Common myeloid progenitor, CD34-positive (primary cell): ENCODE measurements around the gene IFIT2.

Experiments
- CTCF ChIA-PET: fragments of 350-600 bp; sonication (Branson Sonifier 250); formaldehyde crosslinking; loops from one replicate; lab custom pipeline; 2021; ENCODE audit warnings: antibody characterized with exemption; lab: Charles Lee
- POLR2A ChIA-PET: fragments of 350-600 bp; sonication (Branson Sonifier 250); formaldehyde crosslinking; loops from one replicate; lab custom pipeline; 2021; ENCODE audit warnings: antibody characterized with exemption; lab: Charles Lee
- DNase-seq, 3 donors: peaks; one replicate each; pipeline versions ENCODE4 v3.0.0 to v3.0.0-alpha.2; 2013
- H3K27ac ChIP-seq, 2 experiments: 1 replicate in 1 of 2; 2 replicates in 1 of 2; pipeline ENCODE4 v1.7.0; 2013; ENCODE audit warnings: inconsistent platforms in 2 of 2, low read length in 2 of 2, mild to moderate bottlenecking in 2 of 2, low read depth in 1 of 2, moderate library complexity in 1 of 2; ENCODE audit not compliant: severe bottlenecking in 2 of 2, insufficient read depth in 1 of 2, poor library complexity in 1 of 2
- H3K27me3 ChIP-seq, 5 experiments: replicated peaks in 2 of 5; 1 replicate in 3 of 5; 2 replicates in 2 of 5; pipeline versions ENCODE4 v1.6.1 to v1.7.0; 2013; ENCODE audit warnings: low read length in 4 of 5, mild to moderate bottlenecking in 2 of 5, moderate library complexity in 2 of 5, inconsistent platforms in 1 of 5; ENCODE audit not compliant: insufficient read depth in 5 of 5, control insufficient read depth in 4 of 5
- H3K36me3 ChIP-seq, 4 experiments: 1 replicate in 2 of 4; 2 replicates in 2 of 4; pipeline versions ENCODE4 v1.6.1 to v1.7.0; 2013; ENCODE audit warnings: low read length in 3 of 4, control low read depth in 1 of 4, mild to moderate bottlenecking in 1 of 4; ENCODE audit not compliant: control insufficient read depth in 4 of 4, insufficient read depth in 4 of 4
- H3K4me1 ChIP-seq, 4 experiments: 1 replicate in 3 of 4; 2 replicates in 1 of 4; pipeline versions ENCODE4 v1.6.1 to v1.7.1; 2013; ENCODE audit warnings: low read length in 3 of 4, mild to moderate bottlenecking in 3 of 4, control low read depth in 1 of 4, inconsistent platforms in 1 of 4, moderate library complexity in 1 of 4; ENCODE audit not compliant: control insufficient read depth in 4 of 4, insufficient read depth in 4 of 4; ENCODE audit errors: control extremely low read depth in 1 of 4
- H3K4me3 ChIP-seq, 7 experiments: 1 replicate in 4 of 7; 2 replicates in 3 of 7; pipeline versions ENCODE4 v1.5.1 to v1.7.0; 2013; ENCODE audit warnings: mild to moderate bottlenecking in 7 of 7, low read length in 6 of 7, moderate library complexity in 6 of 7, inconsistent platforms in 2 of 7, low read depth in 2 of 7, control low read depth in 1 of 7; ENCODE audit not compliant: insufficient read depth in 4 of 7, control insufficient read depth in 1 of 7; ENCODE audit errors: extremely low read depth in 1 of 7
- H3K9me3 ChIP-seq, 5 experiments: 1 replicate in 4 of 5; 2 replicates in 1 of 5; pipeline versions ENCODE4 v1.6.1 to v1.7.1; 2013; ENCODE audit warnings: low read length in 4 of 5, mild to moderate bottlenecking in 2 of 5, inconsistent platforms in 1 of 5, low read depth in 1 of 5, moderate library complexity in 1 of 5; ENCODE audit not compliant: control insufficient read depth in 4 of 5, insufficient read depth in 2 of 5; ENCODE audit errors: control extremely low read depth in 1 of 5
- WGBS: methylation state at CpG from one replicate; pipeline ENCODE4 v1.1.5; 2013; ENCODE audit not compliant: insufficient coverage; 5-methylcytosine and 5-hydroxymethylcytosine counted together

IFIT2 gene

GRCh38 chr10:89257581-89257980, 44.3 kb upstream of the IFIT2 start:
- Histone ChIP-seq H3K4me1 (peaks cover 0 to 13% (median 2%) of the 10 kb centered on the region in 4 experiments), H3K4me3 (no peak overlapping the region), H3K36me3 (no peaks in the 10 kb centered on the region), H3K27ac (no peak overlapping the region), H3K27me3 (no peaks in the 10 kb centered on the region), H3K9me3 (peaks cover 0 to 8% (median 7%) of the 10 kb centered on the region in 5 experiments)
- CTCF ChIA-PET: interaction anchor here (1.4 kb wide), 1 partner anchor 131 kb away, joined by 5 read pairs; no protein-coding TSS in a partner anchor
- WGBS: 92% methylated on average over 1 of the region's 2 CpGs
- no peak for DNase-seq
- POLR2A ChIA-PET: no interaction called here

GRCh38 chr10:89258881-89259280, 43.0 kb upstream of the IFIT2 start:
- ChIA-PET POLR2A (no interaction called here), CTCF (interaction anchor here (1.0 kb wide), 1 partner anchor 304 kb away, joined by 3 read pairs; no protein-coding TSS in a partner anchor)
- DNase-seq: no peak
- WGBS: no CpG with 5 or more reads among the region's 1 CpG
- Histone ChIP-seq H3K4me1 (peaks cover 0 to 13% (median 2%) of the 10 kb centered on the region in 4 experiments), H3K27me3 (no peaks in the 10 kb centered on the region), H3K4me3 (no peak overlapping the region), H3K9me3 (peaks cover 0 to 7% (median 5%) of the 10 kb centered on the region in 5 experiments), H3K27ac (no peak overlapping the region), H3K36me3 (no peaks in the 10 kb centered on the region)

- ChIA-PET POLR2A (no interaction called here), CTCF (interaction anchor here (0.6 to 1.9 kb wide), 5 partner anchors 11 to 295 kb away, joined by 3 to 12 read pairs (median 3); partner anchors contain the start of genes IFIT1B and LIPA)
- no peak overlapping the region for H3K4me3 ChIP-seq
- peaks cover 0 to 10% (median 0%) of the 10 kb centered on the region in 5 experiments for H3K9me3 ChIP-seq
- no peak overlapping the region for H3K27ac ChIP-seq
- no peaks in the 10 kb centered on the region for H3K36me3 ChIP-seq
- no peak for DNase-seq
- no peaks in the 10 kb centered on the region for H3K27me3 ChIP-seq
- peaks cover 0 to 4% (median 0%) of the 10 kb centered on the region in 4 experiments for H3K4me1 ChIP-seq
- WGBS: 90% methylated on average over 2 of the region's 5 CpGs
Measured at GRCh38 chr10:89262086-89263051, 39.5 kb upstream of the IFIT2 start.

- WGBS: no CpG with 5 or more reads among the region's 1 CpG
- Histone ChIP-seq H3K27me3 (no peaks in the 10 kb centered on the region), H3K4me3 (no peak overlapping the region), H3K4me1 (peaks cover 0 to 4% (median 0%) of the 10 kb centered on the region in 4 experiments), H3K27ac (no peak overlapping the region), H3K9me3 (peaks cover 0 to 10% (median 0%) of the 10 kb centered on the region in 5 experiments), H3K36me3 (no peaks in the 10 kb centered on the region)
- no peak for DNase-seq
- ChIA-PET CTCF (no interaction called here), POLR2A (no interaction called here)
Measured at GRCh38 chr10:89263091-89263490, 38.8 kb upstream of the IFIT2 start.

GRCh38 chr10:89263531-89263930, 38.3 kb upstream of the IFIT2 start:
- H3K27me3 ChIP-seq: no peaks in the 10 kb centered on the region
- CTCF ChIA-PET: interaction anchor here (0.8 kb wide), 1 partner anchor 106 kb away, joined by 6 read pairs; no protein-coding TSS in a partner anchor
- H3K4me3 ChIP-seq: no peak overlapping the region
- H3K36me3 ChIP-seq: no peaks in the 10 kb centered on the region
- WGBS: no CpG with 5 or more reads among the region's 1 CpG
- peaks cover 0 to 4% (median 0%) of the 10 kb centered on the region in 4 experiments for H3K4me1 ChIP-seq
- no peak overlapping the region for H3K27ac ChIP-seq
- POLR2A ChIA-PET: interaction anchor here (0.6 to 0.7 kb wide), 2 partner anchors 27 to 121 kb away, joined by 3 to 4 read pairs; no protein-coding TSS in a partner anchor
- DNase-seq: no peak
- peaks cover 0 to 10% (median 0%) of the 10 kb centered on the region in 5 experiments for H3K9me3 ChIP-seq

- no CpG with 5 or more reads among the region's 1 CpG for WGBS
- CTCF ChIA-PET: interaction anchor here (1.1 to 3.0 kb wide), 2 partner anchors 55 to 102 kb away, joined by 4 to 9 read pairs; no protein-coding TSS in a partner anchor
- H3K4me3 ChIP-seq: no peak overlapping the region
- no peak for DNase-seq
- POLR2A ChIA-PET: no interaction called here
- H3K27me3 ChIP-seq: no peaks in the 10 kb centered on the region
- no peaks in the 10 kb centered on the region for H3K36me3 ChIP-seq
- no peaks in the 10 kb centered on the region for H3K4me1 ChIP-seq
- H3K27ac ChIP-seq: no peak overlapping the region
- peaks cover 0 to 10% (median 0%) of the 10 kb centered on the region in 5 experiments for H3K9me3 ChIP-seq
Measured at GRCh38 chr10:89266721-89267453, 35.0 kb upstream of the IFIT2 start.
